SU-DHL-6 (cell line): ENCODE data around the gene CLEC4F.

ENCODE experiments used
- EZH2phosphoT487 ChIP-seq: fragments of 200-600 bp; sonication (generic), shearing (Covaris generic); conservative IDR thresholded peaks from 2 replicates; pipeline ENCODE4 v1.6.1; 2018; ENCODE audit warnings: mild to moderate bottlenecking, antibody characterized with exemption, low read length, moderate library complexity, mixed read lengths
- TF ChIP-seq, protein P1 (sequence below): fragments of 200-600 bp; sonication (generic); IDR thresholded peaks from one replicate; pipeline ENCODE4 v1.5.1; 2017; ENCODE audit warnings: antibody characterized with exemption, mild to moderate bottlenecking, low read length, moderate library complexity; ENCODE audit not compliant: insufficient read depth, poor library complexity, severe bottlenecking

DNA sequence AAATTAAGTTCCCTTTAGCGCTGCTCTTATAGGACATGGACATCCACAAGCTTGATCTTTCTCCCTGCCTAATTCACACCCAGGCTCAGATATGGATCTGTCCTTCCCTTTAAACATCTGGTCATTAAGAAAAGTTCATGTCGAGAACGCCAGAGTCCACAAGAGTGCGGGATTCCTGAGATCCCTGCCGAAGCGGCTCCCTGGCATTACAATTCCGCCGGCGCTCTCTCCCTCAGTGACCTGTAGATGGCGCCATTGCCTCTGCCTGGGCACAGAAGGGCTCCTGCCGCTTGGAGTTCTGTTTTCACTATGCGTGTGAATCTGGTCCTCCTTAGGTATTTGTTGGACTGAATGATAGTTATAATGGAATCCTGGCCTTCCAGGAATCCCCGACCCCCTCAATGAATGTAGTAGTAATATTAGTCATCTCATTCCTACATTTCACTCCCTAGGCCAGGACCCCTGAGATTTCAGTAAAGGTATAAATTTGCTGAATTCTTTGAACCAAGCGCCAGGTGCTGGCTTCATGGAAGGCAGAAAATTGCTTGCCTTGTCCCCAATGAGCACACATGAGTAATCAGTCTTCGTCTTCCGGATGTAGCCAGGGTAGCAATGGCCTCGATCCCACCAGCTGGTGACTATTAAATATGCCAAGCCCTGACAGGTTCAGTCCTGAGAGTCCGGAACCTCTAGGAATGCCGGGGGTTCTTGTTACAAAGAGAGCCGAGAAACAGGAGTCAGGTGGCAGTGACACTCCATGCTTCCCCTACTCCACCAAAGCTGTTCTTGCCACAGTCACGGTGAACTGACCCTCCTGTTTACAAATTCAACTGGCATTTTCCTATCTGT, 41.6 kb upstream of the CLEC4F start:
- TF ChIP-seq, protein P1, sequence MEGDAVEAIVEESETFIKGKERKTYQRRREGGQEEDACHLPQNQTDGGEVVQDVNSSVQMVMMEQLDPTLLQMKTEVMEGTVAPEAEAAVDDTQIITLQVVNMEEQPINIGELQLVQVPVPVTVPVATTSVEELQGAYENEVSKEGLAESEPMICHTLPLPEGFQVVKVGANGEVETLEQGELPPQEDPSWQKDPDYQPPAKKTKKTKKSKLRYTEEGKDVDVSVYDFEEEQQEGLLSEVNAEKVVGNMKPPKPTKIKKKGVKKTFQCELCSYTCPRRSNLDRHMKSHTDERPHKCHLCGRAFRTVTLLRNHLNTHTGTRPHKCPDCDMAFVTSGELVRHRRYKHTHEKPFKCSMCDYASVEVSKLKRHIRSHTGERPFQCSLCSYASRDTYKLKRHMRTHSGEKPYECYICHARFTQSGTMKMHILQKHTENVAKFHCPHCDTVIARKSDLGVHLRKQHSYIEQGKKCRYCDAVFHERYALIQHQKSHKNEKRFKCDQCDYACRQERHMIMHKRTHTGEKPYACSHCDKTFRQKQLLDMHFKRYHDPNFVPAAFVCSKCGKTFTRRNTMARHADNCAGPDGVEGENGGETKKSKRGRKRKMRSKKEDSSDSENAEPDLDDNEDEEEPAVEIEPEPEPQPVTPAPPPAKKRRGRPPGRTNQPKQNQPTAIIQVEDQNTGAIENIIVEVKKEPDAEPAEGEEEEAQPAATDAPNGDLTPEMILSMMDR = peak; percentile 86
- TF ChIP-seq EZH2phosphoT487 = no peak
